Loucy (cell line): ENCODE results near the gene CHEK1.

ENCODE experiments used
- H2AFZ ChIP-seq: fragments of 200-600 bp; sonication (generic); 2 replicates; pipeline ENCODE4 v1.6.0; 2016; ENCODE audit warnings: antibody characterized with exemption, mild to moderate bottlenecking, low read length, moderate library complexity
- H3F3A ChIP-seq: fragments of 200-600 bp; 2 replicates; pipeline ENCODE4 v1.6.0; 2016; ENCODE audit warnings: antibody characterized with exemption, low read depth, mild to moderate bottlenecking
- H3K27me3 ChIP-seq: fragments of 200-600 bp; sonication (generic); 2 replicates; pipeline ENCODE4 v1.6.1; 2014; ENCODE audit warnings: low read length, mild to moderate bottlenecking; ENCODE audit not compliant: insufficient read depth, poor library complexity, severe bottlenecking
- H3K36me3 ChIP-seq: fragments of 200-600 bp; sonication (generic); 2 replicates; pipeline ENCODE4 v1.6.1; 2016; ENCODE audit warnings: low read length; ENCODE audit not compliant: insufficient read depth
- H3K4me1 ChIP-seq: fragments of 200-600 bp; sonication (generic); 2 replicates; pipeline ENCODE4 v1.5.1; 2014; ENCODE audit warnings: low read length, mild to moderate bottlenecking; ENCODE audit not compliant: insufficient read depth, poor library complexity, severe bottlenecking
- H3K4me2 ChIP-seq: fragments of 200-600 bp; sonication (generic); 2 replicates; pipeline ENCODE4 v1.6.0; 2014; ENCODE audit warnings: antibody characterized with exemption, low read length, low read depth, mild to moderate bottlenecking; ENCODE audit not compliant: poor library complexity, severe bottlenecking
- H3K4me3 ChIP-seq: fragments of 200-600 bp; sonication (generic); 2 replicates; pipeline ENCODE4 v1.5.1; 2014; ENCODE audit warnings: low read length, mild to moderate bottlenecking, mixed read lengths; ENCODE audit not compliant: poor library complexity, severe bottlenecking
- H3K79me2 ChIP-seq: fragments of 200-600 bp; sonication (generic); 2 replicates; pipeline ENCODE4 v1.6.1; 2014; ENCODE audit warnings: low read length; ENCODE audit not compliant: insufficient read depth
- H3K9ac ChIP-seq: fragments of 200-600 bp; sonication (generic); 2 replicates; pipeline ENCODE4 v1.6.0; 2014; ENCODE audit warnings: mild to moderate bottlenecking, low read depth, low read length, moderate library complexity; ENCODE audit not compliant: poor library complexity, severe bottlenecking
- H3K9me2 ChIP-seq: fragments of 200-600 bp; sonication (generic); replicated peaks from 2 replicates; pipeline ENCODE4 v1.6.1; 2016; ENCODE audit warnings: low read depth, low read length, mixed read lengths
- H3K9me3 ChIP-seq: fragments of 200-600 bp; sonication (generic); 2 replicates; pipeline ENCODE4 v1.6.1; 2014; ENCODE audit warnings: mild to moderate bottlenecking, antibody characterized with exemption, low read length, low read depth; ENCODE audit not compliant: insufficient read depth
- H4K20me1 ChIP-seq: fragments of 200-600 bp; sonication (generic); 2 replicates; pipeline ENCODE4 v1.6.0; 2014; ENCODE audit warnings: antibody characterized with exemption, low read length, mild to moderate bottlenecking; ENCODE audit not compliant: insufficient read depth, poor library complexity, severe bottlenecking
- CTCF ChIP-seq: fragments of 200-600 bp; sonication (generic); conservative IDR thresholded peaks from 2 replicates; pipeline ENCODE4 v1.5.1; 2014; ENCODE audit warnings: mild to moderate bottlenecking, antibody characterized with exemption, low read length
- EZH2phosphoT487 ChIP-seq: fragments of 200-600 bp; IDR thresholded peaks from 2 replicates; pipeline ENCODE4 v1.6.1; 2018; ENCODE audit warnings: antibody characterized with exemption, mild to moderate bottlenecking, moderate library complexity, borderline replicate concordance

The CHEK1 gene

GRCh38 chr11:125600663-125601062 lies 24.3 kb upstream of the CHEK1 start:
- Histone ChIP-seq H3K4me1 (peaks cover 6% of the 10 kb centered on the region), H3K27me3 (no peaks in the 10 kb centered on the region), H2AFZ (no peak overlapping the region), H3K9ac (no peak overlapping the region), H3K36me3 (peaks cover 65% of the 10 kb centered on the region), H3K79me2 (peaks cover 34% of the 10 kb centered on the region), H3K9me3 (no peaks in the 10 kb centered on the region), H3F3A (no peaks in the 10 kb centered on the region), H3K4me3 (no peak overlapping the region), H3K9me2 (no peaks in the 10 kb centered on the region), H3K4me2 (no peak overlapping the region), H4K20me1 (peaks cover 13% of the 10 kb centered on the region)
- no peak for TF ChIP-seq EZH2phosphoT487
- TF ChIP-seq CTCF: no peak

DNA sequence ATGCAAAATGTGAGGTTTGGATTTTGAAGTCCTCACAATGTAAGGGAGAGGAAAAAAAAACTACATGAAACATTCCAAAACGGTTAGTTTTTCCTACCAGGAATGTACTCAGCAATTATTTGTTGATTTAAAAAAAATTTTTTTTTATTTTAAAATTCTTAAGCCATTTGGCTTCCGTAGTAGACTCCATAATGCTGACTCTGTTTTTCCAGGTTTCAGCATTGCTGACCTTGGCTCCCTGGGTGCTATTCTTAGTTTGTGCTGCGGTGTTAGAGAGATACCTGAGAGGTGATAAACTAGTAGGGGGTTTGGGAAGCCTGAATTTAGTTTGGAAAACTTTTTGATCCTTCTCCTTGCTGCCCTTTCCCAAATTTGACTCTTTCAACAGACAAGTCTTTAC lies 21.8 kb upstream of the CHEK1 start:
- no peak overlapping the region for H2AFZ ChIP-seq
- peaks cover 9% of the 10 kb centered on the region; the same call in 1 of the 2 replicates for H3K79me2 ChIP-seq
- no peaks in the 10 kb centered on the region for H3F3A ChIP-seq
- H4K20me1 ChIP-seq: peaks cover 7% of the 10 kb centered on the region
- H3K9me2 ChIP-seq: no peaks in the 10 kb centered on the region
- TF ChIP-seq EZH2phosphoT487: no peak
- H3K9me3 ChIP-seq: no peaks in the 10 kb centered on the region
- H3K4me2 ChIP-seq: no peak overlapping the region
- H3K36me3 ChIP-seq: peaks cover 85% of the 10 kb centered on the region
- no peaks in the 10 kb centered on the region for H3K27me3 ChIP-seq
- H3K4me3 ChIP-seq: no peak overlapping the region
- H3K9ac ChIP-seq: no peak overlapping the region
- no peaks in the 10 kb centered on the region for H3K4me1 ChIP-seq

- TF ChIP-seq EZH2phosphoT487 (no peak), CTCF (no peak)
- Histone ChIP-seq H3K4me1 (no peaks in the 10 kb centered on the region), H3K9me2 (no peaks in the 10 kb centered on the region), H3K9ac (no peak overlapping the region), H4K20me1 (peaks cover 6% of the 10 kb centered on the region), H3K27me3 (no peaks in the 10 kb centered on the region), H3K4me3 (no peak overlapping the region), H3K36me3 (peaks cover 93% of the 10 kb centered on the region), H2AFZ (no peak overlapping the region), H3K4me2 (no peak overlapping the region), H3F3A (no peaks in the 10 kb centered on the region), H3K9me3 (no peaks in the 10 kb centered on the region), H3K79me2 (no peaks in the 10 kb centered on the region; the same call in 1 of the 2 replicates)
These were observed 19.5 kb upstream of the CHEK1 start for GRCh38 chr11:125605417-125605816.

GRCh38 chr11:125609545-125609944 lies 15.4 kb upstream of the CHEK1 start:
- no peaks in the 10 kb centered on the region for H3K4me1 ChIP-seq
- no peak overlapping the region for H3K4me2 ChIP-seq
- H3K9me2 ChIP-seq: no peaks in the 10 kb centered on the region
- no peaks in the 10 kb centered on the region for H3K27me3 ChIP-seq
- peaks cover 94% of the 10 kb centered on the region for H3K36me3 ChIP-seq
- TF ChIP-seq EZH2phosphoT487 (no peak), CTCF (no peak)
- no peak overlapping the region for H3K9ac ChIP-seq
- H3K79me2 ChIP-seq: no peaks in the 10 kb centered on the region
- no peak overlapping the region for H3K4me3 ChIP-seq
- H3K9me3 ChIP-seq: no peaks in the 10 kb centered on the region
- no peaks in the 10 kb centered on the region for H3F3A ChIP-seq
- H4K20me1 ChIP-seq: peaks cover 2% of the 10 kb centered on the region
- H2AFZ ChIP-seq: no peak overlapping the region
